ENCODE data around the gene COG5. TPM values are rescaled to one million over a fixed set of nuclear protein-coding genes. Genes with fewer than 3 reads are reported as not detected.

The COG5 gene
- total RNA-seq, 2 donors from 2014 or later, result 50.1 to 102 TPM

DNA sequence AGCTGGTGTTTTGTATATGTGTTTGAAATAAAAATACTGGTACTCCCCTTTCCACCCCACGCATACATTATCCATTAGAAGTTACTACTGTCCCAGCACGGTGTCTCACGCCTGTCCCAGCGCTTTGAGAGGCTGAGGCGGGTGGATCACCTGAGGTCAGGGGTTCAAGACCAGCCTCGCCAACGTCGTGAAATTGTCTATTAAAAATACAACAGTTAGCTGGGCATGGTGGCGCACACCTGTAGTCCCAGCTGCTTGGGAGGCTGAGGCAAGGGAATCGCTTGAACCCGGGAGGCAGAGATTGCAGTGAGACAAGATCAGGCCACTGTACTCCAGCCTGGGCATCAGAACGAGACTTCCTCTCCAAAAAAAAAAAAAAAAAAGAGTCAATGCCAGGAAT lies 392.2 kb downstream of the COG5 start:
- peaks cover 52% of the 10 kb centered on the region for H3K4me1 ChIP-seq
- DNase-seq (no peak), ATAC-seq (no peak)

GRCh38 chr7:107170051-107170915 lies 393.4 kb downstream of the COG5 start:
- Histone ChIP-seq H3K4me1 (peaks cover 51% of the 10 kb centered on the region), H3K9me3 (no peaks in the 10 kb centered on the region), H3K27me3 (no peaks in the 10 kb centered on the region), H3K27ac (peak overlapping the region; percentile 19 to 100 (median 99)), H3K36me3 (replicated peaks in 1 of 2; ENCODE audit: insufficient read depth in 1 of 2, low read depth in 2 of 2) (no peaks in the 10 kb centered on the region), H3K4me3 (peak overlapping the region; percentile 95 to 99)
- intact Hi-C loops (cut with DNase I), result no loop called here
- ATAC-seq (no peak), DNase-seq (no peak)
- TF ChIP-seq CTCF (IDR thresholded peaks at IDR 0.05) (no peak), POLR2A (IDR thresholded peaks at IDR 0.05) (peak in 1 of 3 donors; percentile 57)
- WGBS, 2 donors, result 8% methylated on average over 13 of the region's 13 CpGs

More for the DNA sequence above, 392.2 kb downstream of the COG5 start:
- H3K27me3 ChIP-seq, result no peaks in the 10 kb centered on the region
- intact Hi-C loops (cut with DNase I), result no loop called here
- H3K4me3 ChIP-seq, result no peak overlapping the region
- TF ChIP-seq POLR2A (IDR thresholded peaks at IDR 0.05) (no peak), CTCF (IDR thresholded peaks at IDR 0.05) (no peak)
- no peaks in the 10 kb centered on the region for H3K36me3 ChIP-seq (replicated peaks in 1 of 2; ENCODE audit: insufficient read depth in 1 of 2, low read depth in 2 of 2)
- 85 to 88% methylated on average over 12 of the region's 12 CpGs for WGBS, 2 donors
- H3K9me3 ChIP-seq, result no peaks in the 10 kb centered on the region
- peak overlapping the region in 2 of 4 donors; percentile 21 to 100 for H3K27ac ChIP-seq

DNA sequence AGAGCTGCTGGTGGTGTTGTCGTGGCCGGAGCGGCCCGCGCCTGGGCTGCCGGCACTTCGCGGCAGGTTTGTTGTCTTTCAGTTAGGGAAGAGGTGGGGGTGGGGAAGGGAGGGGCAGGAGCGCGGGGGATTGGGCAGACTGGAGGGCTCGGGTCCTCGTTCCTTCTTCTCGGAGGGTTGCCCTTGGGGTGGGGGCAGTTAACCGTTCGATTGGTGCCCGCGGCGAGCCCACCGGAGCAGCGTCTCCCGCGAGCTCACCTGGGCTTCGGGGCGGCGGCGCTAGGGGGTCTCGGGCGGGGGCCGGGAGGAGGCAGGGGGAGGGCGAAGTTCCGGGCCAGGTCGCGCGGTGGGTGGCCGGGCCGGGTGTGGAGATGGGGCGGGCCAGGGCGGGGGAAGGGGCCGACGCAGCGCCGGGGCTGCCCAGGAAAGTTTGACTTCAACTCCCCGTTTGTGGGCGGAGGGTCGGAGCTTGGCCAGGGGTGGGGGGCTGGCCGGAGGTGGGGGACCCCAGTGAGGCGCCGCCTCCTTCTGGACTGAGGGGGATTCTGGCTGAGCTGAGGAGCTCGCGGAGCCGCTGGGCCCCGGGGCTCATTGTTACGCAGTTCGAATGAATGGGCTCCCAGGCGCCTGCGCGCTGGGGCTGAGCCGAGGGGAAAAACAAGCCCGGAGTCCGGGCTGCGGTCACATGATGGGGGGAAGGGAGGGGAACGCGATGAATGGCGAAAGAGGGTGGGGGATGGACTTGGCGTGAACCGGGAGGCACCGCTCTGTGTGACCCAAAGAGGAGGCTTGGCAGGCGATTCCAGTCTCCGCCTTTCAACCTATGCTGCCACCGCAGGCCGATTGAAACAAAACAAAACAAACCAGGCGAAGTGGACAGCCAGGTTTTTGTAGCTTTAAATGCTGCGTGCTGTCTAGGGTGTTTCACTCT lies 394.3 kb downstream of the COG5 start:
- DNase-seq (peak; percentile 97 to 99 (median 98)), ATAC-seq (peak; percentile 71)
- no peaks in the 10 kb centered on the region for H3K27me3 ChIP-seq
- H3K4me3 ChIP-seq, result peak overlapping the region; percentile 95 to 99
- no peaks in the 10 kb centered on the region for H3K9me3 ChIP-seq
- 0 to 1% methylated on average over 29 to 73 of the region's 73 CpGs for WGBS, 2 donors
- intact Hi-C loops (cut with DNase I), result no loop called here
- peak overlapping the region; percentile 96 to 100 (median 99) for H3K27ac ChIP-seq
- H3K36me3 ChIP-seq (replicated peaks in 1 of 2; ENCODE audit: insufficient read depth in 1 of 2, low read depth in 2 of 2), result no peaks in the 10 kb centered on the region
- TF ChIP-seq CTCF (IDR thresholded peaks at IDR 0.05) (peak in 4 of 7 experiments; percentile 16 to 45 (median 25)), POLR2A (IDR thresholded peaks at IDR 0.05) (peak; percentile 50 to 72 (median 69))
- peaks cover 42% of the 10 kb centered on the region for H3K4me1 ChIP-seq

- 0% methylated on average over 42 to 44 of the region's 44 CpGs for WGBS, 2 donors
- no peaks in the 10 kb centered on the region for H3K27me3 ChIP-seq
- H3K36me3 ChIP-seq (replicated peaks in 1 of 2; ENCODE audit: insufficient read depth in 1 of 2, low read depth in 2 of 2), result no peaks in the 10 kb centered on the region
- peaks cover 33% of the 10 kb centered on the region for H3K4me1 ChIP-seq
- peak within 1 kb of the TSS; percentile 96 to 100 (median 99) for H3K27ac ChIP-seq
- peak; percentile 65 to 83 (median 77) for TF ChIP-seq POLR2A (IDR thresholded peaks at IDR 0.05)
- peak in 1 of 7 experiments; percentile 3 for TF ChIP-seq CTCF (IDR thresholded peaks at IDR 0.05)
- DNase-seq (peak; percentile 99 to 100 (median 100)), ATAC-seq (peak; percentile 87)
- H3K9me3 ChIP-seq, result no peaks in the 10 kb centered on the region
- H3K4me3 ChIP-seq, result peak within 1 kb of the TSS; percentile 95 to 99
- intact Hi-C loops (cut with DNase I), result no loop called here
Measured at GRCh38 chr7:107168233-107169119, 395.2 kb downstream of the COG5 start, which contains the start of gene HBP1. TSS of gene HBP1 (plus strand) at chr7:107169003. CDS start at chr7:107179894, 10,891 bp downstream.
